ENCODE data around the gene KRTAP10-11.
"Not testable (repeated sequence)": the region's sequence is repeated elsewhere in the genome, so short reads cannot be mapped to it uniquely, and the experiment has no call there.

The KRTAP10-11 gene

GRCh38 chr21:44626673-44627143, 19.5 kb upstream of the KRTAP10-11 start, which contains the start of gene KRTAP10-9:
TSS of gene KRTAP10-9 (plus strand) at chr21:44627093. CDS start at chr21:44627172, 79 bp downstream.
- H3K4me3 ChIP-seq (ENCODE audit: low read depth, low read length), result no peak within 1 kb of the TSS
- DNase-seq (ENCODE audit: low read depth), result no peak
- TF ChIP-seq, protein P1, sequence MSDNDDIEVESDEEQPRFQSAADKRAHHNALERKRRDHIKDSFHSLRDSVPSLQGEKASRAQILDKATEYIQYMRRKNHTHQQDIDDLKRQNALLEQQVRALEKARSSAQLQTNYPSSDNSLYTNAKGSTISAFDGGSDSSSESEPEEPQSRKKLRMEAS (IDR thresholded peaks at IDR 0.05; ENCODE audit: low read depth, low read length), result no peak
- TF ChIP-seq, protein P2, sequence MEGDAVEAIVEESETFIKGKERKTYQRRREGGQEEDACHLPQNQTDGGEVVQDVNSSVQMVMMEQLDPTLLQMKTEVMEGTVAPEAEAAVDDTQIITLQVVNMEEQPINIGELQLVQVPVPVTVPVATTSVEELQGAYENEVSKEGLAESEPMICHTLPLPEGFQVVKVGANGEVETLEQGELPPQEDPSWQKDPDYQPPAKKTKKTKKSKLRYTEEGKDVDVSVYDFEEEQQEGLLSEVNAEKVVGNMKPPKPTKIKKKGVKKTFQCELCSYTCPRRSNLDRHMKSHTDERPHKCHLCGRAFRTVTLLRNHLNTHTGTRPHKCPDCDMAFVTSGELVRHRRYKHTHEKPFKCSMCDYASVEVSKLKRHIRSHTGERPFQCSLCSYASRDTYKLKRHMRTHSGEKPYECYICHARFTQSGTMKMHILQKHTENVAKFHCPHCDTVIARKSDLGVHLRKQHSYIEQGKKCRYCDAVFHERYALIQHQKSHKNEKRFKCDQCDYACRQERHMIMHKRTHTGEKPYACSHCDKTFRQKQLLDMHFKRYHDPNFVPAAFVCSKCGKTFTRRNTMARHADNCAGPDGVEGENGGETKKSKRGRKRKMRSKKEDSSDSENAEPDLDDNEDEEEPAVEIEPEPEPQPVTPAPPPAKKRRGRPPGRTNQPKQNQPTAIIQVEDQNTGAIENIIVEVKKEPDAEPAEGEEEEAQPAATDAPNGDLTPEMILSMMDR (IDR thresholded peaks at IDR 0.05; ENCODE audit: low read depth, low read length), result no peak
- TF ChIP-seq POLR2A (IDR thresholded peaks at IDR 0.05; ENCODE audit: extremely low read depth, insufficient read length) (no peak), MYC (IDR thresholded peaks at IDR 0.05; ENCODE audit: low read depth, low read length) (no peak)

- not testable (repeated sequence) for H3K4me3 ChIP-seq (ENCODE audit: low read depth, low read length); DNase-seq (ENCODE audit: low read depth)
Measured at GRCh38 chr21:44627181-44627822, 18.9 kb upstream of the KRTAP10-11 start.

- DNase-seq (ENCODE audit: low read depth); H3K4me3 ChIP-seq (ENCODE audit: low read depth, low read length): not testable (repeated sequence)
Measured at GRCh38 chr21:44627831-44628233, 18.4 kb upstream of the KRTAP10-11 start.

DNA sequence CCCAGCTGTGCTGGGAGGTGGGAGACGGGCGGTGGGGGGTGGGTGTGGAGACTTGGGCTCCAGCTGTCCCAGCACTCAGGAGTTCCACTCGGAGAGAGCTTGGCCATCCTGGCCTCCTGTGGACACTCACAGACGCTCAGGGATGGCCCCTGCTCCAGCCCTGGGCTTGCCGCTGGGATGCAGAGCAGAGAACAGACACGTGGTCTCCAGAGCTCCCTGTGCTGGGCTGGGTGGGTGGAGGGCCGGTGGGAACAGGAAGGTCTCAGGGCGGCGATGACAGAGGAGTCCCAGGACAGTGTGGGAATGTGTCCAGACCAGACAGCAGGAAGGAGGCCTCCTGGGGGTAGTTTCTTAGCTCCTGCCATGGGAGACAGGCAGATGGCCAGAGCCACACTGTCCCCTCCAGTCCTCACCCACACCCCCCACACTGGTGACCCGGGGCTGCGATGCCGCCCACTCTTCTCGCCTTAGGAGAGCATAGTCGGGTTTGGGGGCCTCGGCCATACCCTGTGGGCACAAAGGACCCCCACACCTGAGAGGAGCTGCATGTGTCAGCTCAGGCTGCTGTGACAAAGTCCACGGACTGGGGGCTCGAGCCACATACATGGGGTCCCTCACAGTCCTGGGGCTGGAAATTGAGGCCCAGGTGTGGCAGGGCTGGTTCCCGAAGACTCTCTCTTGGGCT, 17.4 kb upstream of the KRTAP10-11 start:
- DNase-seq (ENCODE audit: low read depth), result no peak
- TF ChIP-seq POLR2A (IDR thresholded peaks at IDR 0.05; ENCODE audit: extremely low read depth, insufficient read length) (no peak), MYC (IDR thresholded peaks at IDR 0.05; ENCODE audit: low read depth, low read length) (no peak)
- TF ChIP-seq, protein P1 (IDR thresholded peaks at IDR 0.05; ENCODE audit: low read depth, low read length), result no peak
- TF ChIP-seq, protein P2 (IDR thresholded peaks at IDR 0.05; ENCODE audit: low read depth, low read length), result no peak
- no peak overlapping the region for H3K4me3 ChIP-seq (ENCODE audit: low read depth, low read length)

DNA sequence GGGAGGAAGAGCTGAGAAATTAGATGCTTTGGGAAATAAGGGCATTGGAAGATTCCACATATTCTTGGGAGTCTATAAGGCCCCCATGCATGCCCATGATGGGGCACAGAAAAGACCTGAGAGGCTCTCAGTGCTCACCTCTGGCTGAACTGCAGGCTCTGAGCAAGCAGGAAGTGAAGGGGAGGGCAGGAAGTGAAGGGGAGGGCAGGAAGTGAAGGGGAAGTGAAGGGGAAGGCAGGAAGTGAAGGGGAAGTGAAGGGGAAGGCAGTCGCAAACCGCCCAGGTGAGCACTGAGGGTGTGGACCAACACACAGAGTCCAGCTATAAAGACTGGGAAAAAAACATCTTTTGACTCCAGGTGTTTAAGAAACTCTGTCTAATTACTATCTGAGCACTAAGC, 15.8 kb upstream of the KRTAP10-11 start:
- no peak for TF ChIP-seq MYC (IDR thresholded peaks at IDR 0.05; ENCODE audit: low read depth, low read length)
- no peak overlapping the region for H3K4me3 ChIP-seq (ENCODE audit: low read depth, low read length)
- DNase-seq (ENCODE audit: low read depth), result no peak

- no peak for DNase-seq (ENCODE audit: low read depth)
- no peak overlapping the region for H3K4me3 ChIP-seq (ENCODE audit: low read depth, low read length)
- TF ChIP-seq, protein P2 (IDR thresholded peaks at IDR 0.05; ENCODE audit: low read depth, low read length), result no peak
- TF ChIP-seq MYC (IDR thresholded peaks at IDR 0.05; ENCODE audit: low read depth, low read length) (no peak), POLR2A (IDR thresholded peaks at IDR 0.05; ENCODE audit: extremely low read depth, insufficient read length) (no peak)
- TF ChIP-seq, protein P1 (IDR thresholded peaks at IDR 0.05; ENCODE audit: low read depth, low read length), result no peak
Measured at GRCh38 chr21:44632067-44632466, 14.1 kb upstream of the KRTAP10-11 start.

DNA sequence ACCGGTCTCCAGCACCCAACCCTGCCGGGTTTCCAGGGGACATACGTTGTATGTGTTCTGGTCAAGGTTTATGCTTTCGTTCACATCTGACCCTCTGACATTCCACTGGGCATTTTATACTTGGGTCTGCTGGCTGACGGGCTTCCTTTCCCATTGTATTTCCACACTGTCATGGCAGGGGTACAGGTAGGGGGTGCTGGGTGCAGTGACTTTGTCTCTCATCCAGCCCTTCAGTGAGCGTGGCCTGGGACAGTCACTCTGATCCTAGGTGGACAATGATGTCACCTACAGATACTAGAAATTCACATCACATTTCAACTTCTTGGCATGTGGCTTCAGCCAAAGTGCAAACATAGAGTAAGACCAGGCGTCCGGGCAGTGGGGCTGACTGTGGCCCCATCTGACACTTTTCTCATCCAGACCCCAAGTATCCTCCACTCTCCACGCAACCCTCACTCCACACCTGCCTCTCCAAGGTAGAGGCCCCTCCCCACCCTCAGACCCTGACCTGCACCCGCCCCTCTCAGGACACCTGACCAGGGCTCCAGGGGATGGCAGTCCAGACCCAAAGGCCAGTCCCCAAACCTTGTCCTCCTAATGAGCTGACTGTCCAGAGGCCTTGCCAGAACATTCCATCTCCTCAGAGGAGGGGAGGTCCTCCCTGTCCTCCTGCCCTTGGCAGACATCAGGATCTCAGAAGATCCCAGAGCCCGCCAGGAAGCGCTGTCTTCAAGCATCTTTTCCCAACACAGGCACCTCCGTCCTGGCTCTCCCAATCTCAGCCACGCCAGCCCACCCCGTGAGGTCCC, 9.8 kb upstream of the KRTAP10-11 start:
- no peak for DNase-seq (ENCODE audit: low read depth)
- no peak for TF ChIP-seq MYC (IDR thresholded peaks at IDR 0.05; ENCODE audit: low read depth, low read length)
- TF ChIP-seq POLR2A (IDR thresholded peaks at IDR 0.05; ENCODE audit: extremely low read depth, insufficient read length), result no peak
- TF ChIP-seq, protein P1 (IDR thresholded peaks at IDR 0.05; ENCODE audit: low read depth, low read length), result no peak
- no peak overlapping the region for H3K4me3 ChIP-seq (ENCODE audit: low read depth, low read length)
